H54 (cell line): Measurements from ENCODE around the gene EMC10.
"Not testable (repeated sequence)": the region's sequence is repeated elsewhere in the genome, so short reads cannot be mapped to it uniquely, and the experiment has no call there.

Source experiments
- DNase-seq: peaks from one replicate; pipeline ENCODE4 v3.0.0; 2011; ENCODE audit warnings: low spot score, mixed read lengths; ENCODE audit not compliant: insufficient read length
- FAIRE-seq: peaks from 3 replicates; lab custom pipeline; 2011; peaks lifted over from hg19 to GRCh38; lab: Jason Lieb, UNC
- POLR2A ChIP-seq: IDR thresholded peaks from 2 replicates; pipeline ENCODE4 v1.6.1; 2011; ENCODE audit warnings: low read depth, mild to moderate bottlenecking, low read length

EMC10 gene

DNA sequence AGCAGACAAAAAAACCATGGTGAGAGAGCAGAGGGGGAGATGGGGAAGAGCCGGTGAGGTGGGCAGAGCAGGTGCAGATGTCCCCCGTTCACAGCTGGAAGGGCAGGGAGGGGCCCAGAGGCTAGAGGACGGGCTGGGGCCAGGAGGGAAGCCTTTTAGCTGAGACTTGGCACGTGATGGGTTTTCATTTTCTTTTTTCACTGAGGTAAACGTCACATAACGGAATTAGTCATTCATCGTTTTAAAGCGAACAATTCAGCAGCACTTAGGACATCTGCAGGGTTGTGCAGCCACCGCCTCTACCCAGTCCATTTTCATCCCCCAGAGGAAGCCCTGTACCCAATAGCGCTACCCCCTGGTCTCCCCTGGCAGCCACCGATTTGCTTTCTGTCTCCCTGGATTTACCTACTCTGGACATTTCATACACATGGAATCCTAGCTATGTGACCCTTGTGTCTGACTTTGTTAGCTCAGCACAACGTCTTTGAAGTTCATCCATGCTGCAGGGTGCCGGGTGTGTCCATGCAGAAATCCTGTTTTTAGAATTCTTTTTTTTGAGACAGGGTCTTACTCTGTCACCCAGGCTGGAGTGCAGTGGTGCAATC, 16.0 kb upstream of the EMC10 start:
- DNase-seq (peak; percentile 97), FAIRE-seq (no peak)
- no peak for TF ChIP-seq POLR2A

DNA sequence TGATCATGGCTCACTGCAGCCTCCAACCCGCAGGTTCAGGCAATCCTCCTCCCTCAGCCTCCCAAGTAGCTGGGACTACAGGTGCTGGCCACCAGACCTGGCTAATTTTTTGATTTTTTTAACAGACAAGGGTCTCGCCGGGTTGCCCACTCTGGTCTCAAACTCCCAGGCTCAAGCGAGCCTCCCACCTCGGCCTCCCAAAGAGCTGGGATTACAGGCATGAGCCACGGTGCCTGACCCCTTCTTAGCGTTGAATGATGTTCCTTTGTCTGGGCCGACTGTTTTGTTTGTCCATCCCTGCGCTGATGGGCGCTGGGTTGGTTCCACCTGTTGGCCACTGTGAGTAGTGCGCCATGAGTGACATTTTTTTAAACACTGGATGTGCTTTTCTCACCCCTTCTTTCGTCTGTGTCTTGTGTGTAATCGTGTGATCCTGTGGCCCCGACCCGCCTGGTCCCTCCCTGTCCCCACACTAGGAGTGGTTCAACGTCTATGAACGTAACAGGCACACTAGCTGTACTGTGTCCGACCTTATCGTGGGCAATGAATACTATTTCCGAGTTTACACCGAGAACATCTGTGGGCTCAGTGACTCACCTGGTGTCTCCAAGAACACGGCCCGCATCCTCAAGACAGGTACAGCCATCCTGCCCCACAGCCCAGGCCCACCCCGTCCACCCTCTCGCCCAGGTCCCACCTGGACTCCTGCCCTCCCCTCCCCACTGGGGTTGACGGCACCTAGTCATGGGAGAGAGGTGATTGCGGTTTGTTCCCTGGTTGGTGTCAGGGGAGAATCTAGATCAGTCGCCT, 15.0 kb upstream of the EMC10 start:
- DNase-seq (peak; percentile 97), FAIRE-seq (peak; percentile 57)
- TF ChIP-seq POLR2A: no peak

DNA sequence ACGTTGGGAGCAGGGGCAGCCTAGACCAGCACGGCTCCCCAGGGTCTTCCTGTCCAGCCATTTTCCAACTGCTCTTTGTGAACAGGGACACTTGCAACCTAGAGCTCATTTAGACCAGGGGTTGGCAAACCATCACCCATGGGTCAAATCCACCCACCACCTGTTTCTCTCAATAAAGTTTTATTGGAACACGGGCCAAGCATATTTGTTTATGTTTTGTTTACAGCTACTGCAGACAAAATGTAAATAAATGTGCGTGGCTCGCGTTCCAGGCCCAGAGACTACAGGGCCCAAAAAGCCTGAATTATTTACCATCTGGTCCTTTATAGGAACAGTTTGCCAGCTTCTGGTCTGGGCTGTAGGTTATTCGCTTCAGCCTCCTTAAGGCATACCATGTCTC, 13.3 kb upstream of the EMC10 start:
- DNase-seq: no peak
- TF ChIP-seq POLR2A: no peak
- no peak for FAIRE-seq

DNA sequence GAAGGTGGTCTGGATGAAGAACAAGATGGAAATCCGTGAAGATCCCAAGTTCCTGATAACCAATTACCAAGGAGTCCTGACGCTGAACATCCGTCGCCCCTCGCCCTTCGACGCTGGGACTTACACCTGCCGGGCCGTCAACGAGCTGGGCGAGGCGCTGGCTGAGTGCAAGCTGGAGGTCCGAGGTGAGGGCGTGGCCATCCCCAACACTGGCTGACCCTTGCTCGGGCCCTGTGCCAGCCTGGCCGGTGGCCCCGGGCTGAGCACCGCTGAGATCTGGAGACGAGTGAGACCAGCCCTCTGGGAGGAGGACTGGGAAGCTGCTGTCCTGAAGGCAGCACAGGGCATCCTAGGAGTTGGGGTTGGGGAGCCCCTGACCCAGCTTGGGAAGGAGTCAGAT, 12.0 kb upstream of the EMC10 start:
- DNase-seq (no peak), FAIRE-seq (no peak)
- no peak for TF ChIP-seq POLR2A

DNA sequence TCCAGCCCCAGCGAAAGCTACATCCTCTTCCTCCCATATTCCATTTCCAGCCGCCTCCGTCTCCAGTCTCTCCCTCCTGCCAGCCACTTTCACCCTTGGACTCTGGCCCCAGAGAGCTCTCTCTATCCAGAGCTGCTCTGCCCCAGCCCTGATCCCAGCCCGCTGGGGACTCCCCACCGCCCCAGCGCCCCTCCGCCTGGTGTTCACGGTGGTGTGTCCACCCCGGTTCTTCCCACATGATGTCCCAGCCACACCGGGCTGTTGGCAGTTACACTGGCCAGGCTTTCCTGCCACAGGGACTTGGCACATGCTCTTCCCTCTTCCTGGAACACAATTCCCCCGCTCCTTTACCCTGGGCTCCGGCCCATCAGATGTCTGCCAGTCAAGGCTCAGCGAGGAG, 11.3 kb upstream of the EMC10 start:
- FAIRE-seq: no peak
- DNase-seq: no peak
- no peak for TF ChIP-seq POLR2A

DNA sequence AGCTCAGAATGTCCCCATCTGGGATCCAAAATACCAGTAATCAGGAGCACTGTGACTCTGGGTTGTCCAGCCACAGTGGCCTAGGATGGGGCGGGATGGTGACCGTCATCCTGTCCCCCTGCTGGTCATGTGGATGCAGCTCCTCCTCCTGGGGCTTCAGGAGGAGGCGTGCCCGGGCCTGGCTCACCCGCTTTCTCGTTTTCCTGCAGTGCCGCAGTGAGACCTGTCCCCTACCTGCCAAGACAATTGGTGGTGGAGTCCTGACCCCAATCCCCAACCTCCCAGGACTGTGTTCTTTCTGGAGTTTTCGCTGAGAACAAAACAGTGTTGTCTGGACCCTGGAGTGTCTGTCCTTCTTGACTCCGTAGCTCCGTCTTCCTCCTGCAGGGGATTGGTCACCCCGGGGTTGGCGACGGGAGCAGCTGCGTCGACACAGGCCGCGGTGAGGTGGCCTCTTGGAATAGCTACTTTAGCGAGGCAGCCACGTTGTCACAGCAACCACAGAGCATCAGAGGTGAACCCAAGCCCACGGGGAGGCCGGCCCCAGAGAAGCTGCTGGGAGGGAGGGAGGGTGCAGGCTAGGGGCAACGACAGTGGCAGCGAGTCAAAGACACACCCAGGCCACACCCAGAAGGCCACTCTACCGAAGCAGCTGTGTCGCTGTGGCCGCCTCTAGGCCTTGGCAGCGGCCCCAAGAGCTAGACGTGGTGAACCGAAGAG, 10.2 kb upstream of the EMC10 start:
- no peak for TF ChIP-seq POLR2A
- no peak for DNase-seq
- no peak for FAIRE-seq

DNA sequence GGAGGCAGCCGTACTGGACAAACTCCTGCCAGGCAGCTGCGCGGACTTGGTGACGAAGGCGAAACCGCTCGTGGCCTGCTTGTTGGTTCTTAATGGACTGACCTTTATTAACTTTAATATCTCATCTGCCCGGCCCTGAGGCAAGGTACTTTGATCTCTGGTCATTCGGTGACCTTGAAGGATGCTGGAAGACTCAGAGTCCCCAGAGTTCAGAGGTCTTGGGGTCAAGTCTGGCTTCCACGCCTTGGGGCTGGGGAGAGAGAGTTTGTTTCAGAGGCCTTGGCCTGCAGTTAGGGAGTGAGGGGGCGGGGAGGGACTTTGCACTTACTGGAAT, 9.6 kb upstream of the EMC10 start:
- no peak for TF ChIP-seq POLR2A
- DNase-seq: no peak
- FAIRE-seq: no peak

DNA sequence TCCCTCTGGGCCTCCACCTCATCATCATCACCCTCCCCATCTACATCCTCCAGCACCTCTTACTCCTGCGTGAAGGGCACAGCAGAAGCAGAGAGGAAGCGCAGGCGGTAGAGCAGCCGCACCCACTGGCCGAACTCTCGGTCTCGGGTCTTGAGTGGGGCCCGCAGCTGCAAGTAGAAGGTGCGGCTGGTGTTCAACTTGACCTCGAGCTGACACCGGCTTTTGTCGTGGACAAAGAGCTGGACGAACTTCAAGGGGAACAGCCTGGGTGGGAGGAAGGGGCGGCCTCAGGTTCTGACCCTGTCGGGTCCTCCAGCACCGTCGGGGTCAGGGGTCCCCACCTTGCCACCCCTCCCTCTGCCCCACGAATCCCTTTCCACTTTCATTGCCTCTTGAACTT, 8.7 kb upstream of the EMC10 start:
- FAIRE-seq: no peak
- no peak for TF ChIP-seq POLR2A

DNA sequence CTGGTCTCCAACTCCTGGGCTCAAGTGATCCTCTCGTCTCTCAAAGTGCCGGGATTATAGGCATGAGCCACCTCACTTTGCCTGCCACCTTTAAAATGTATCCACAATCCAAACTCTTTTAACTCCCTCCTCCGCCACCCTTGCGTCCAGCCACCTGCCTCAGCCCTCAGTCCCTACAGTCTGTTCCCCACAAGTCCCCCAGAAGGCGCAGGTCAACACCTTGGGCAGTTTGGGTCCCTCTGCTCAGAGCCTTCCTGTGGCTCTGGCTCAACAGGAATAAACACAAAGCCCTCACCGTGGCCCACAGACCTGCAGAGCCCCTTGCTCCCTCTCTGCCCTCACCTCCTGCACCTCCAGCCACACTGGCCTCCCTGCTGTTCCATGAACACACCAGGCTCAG, 7.5 kb upstream of the EMC10 start:
- no peak for TF ChIP-seq POLR2A
- FAIRE-seq (no peak), DNase-seq (no peak)

More for the DNA sequence above, 8.7 kb upstream of the EMC10 start:
- DNase-seq: no peak

DNA sequence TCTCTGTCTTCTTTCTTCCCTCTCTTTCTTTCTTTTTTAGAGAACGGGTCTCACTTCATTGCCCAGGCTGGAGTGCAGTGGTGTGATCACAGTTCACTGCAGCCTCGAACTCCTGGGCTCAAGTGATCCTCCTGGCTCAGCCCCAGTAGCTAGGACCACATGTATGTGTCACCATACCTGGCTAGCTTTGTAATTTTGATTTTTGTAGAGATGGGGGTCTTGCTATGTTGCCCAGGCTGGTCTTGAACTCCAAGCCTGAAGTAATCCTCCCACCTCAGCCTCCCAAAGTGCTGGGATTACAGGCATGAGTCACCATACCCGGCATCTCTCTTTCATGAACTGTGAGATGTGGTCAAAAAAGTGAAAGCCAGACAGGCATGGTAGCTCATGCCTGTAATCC, 3.0 kb upstream of the EMC10 start:
- FAIRE-seq, DNase-seq: not testable (repeated sequence)

DNA sequence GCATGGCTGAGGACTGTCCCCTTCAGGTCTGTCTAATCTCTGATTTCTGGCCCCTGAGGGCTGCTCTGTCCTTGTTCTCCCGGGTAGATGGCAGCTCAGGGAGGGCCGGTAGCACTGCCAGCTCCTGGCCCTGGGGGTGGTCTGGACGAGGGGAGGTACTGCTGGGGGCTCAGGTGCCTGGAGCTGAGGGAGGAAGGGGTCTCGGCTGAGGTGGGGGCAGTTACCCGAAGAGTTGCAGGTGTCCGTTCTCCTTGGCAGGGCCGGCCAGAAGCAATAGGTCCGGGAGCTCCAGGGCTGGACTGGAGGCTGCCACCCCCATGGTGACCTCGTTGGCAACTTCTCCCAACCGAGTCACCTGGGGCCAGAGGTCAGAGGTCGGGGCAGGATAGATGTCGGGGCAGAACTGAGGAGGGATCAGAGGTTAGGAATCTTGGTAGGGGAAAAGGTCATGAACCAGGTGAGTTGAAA, 1.2 kb upstream of the EMC10 start:
- FAIRE-seq (no peak), DNase-seq (no peak)
- no peak for TF ChIP-seq POLR2A

DNA sequence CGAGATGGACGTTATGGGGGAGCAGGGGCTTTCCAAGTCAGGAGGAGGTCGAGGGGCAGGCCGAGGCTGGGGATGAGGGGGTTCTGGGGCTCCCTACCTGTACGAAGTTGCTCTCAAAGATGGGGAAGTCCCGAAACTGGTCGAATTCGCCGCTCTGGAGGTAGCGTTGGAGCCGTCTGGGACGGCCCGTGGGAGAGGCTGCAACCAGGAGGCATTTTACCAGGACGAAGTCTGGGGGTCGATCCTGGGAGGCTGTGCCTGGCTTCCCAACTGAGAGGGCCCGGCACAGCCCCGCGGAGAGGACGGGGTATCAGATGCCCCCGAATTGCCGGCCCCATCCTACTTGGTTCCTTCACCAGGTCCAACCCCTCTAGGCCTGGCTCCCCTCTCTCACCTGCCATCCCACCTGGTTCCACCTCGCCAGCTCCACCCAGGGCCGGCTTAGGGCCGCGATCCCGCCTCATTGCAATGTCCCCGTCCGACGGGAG, 527 bp upstream of the EMC10 start:
- FAIRE-seq (no peak), DNase-seq (no peak)
- no peak for TF ChIP-seq POLR2A

DNA sequence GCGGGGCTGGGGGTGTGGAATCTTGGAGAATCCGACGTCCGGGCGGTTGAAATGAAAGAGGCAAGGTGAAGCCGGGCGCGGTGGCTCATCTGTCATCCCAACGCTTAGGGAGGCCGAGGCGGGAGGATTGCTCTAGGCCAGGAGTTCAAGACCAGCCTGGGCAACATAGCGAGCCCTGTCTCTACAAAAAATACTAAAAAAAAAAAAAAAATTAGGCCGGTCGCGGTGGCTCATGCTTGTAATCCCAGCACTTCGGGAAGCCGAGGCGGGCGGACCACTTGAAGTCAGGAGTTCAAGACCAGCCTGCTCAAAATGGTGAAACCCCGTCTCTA, 566 bp downstream of the EMC10 start:
- TF ChIP-seq POLR2A: no peak
- no peak for FAIRE-seq
- DNase-seq: no peak

DNA sequence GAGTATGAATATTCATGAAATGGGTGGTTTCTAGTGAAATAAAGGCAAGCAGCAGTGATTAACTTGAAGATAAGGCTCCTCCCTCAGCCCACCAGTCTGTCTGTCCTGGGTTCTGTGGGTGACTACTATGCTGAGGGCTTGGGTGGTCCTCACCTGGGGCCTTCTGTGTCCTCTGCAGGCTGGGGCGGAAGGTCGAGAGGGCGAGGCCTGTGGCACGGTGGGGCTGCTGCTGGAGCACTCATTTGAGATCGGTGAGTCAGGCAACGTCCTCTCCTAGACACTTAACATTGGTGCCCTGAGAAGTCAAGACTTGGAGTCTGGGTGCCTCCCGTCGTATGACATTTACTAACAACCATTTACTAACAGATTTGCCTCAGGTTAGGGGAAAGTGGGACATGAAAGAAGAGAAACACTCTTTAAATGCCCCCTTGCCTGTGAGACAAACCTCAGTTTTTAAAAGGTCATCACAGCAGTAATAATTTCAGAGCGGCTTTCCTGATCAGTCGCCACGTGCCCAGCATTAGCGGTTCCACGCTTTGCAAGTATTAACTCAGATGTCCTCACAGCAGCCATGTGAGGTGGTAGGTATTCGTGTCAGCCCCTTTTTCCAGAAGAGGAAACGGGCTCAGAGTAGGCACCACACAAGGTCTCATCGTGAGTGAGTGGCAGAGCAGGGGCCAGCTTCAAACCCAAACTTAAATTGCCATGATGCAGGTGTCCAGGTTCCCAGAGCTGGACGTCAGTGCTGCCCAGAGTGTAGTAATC, 1.6 kb downstream of the EMC10 start:
- DNase-seq: no peak
- no peak for FAIRE-seq
- TF ChIP-seq POLR2A: no peak
